Large intestine (tissue), 12 donors: Measurements from ENCODE around the gene KCNQ5. TPM values are rescaled to one million over a fixed set of nuclear protein-coding genes. Genes with fewer than 3 reads are reported as not detected.
"Not testable (repeated sequence)": the region's sequence is repeated elsewhere in the genome, so short reads cannot be mapped to it uniquely, and the experiment has no call there.

Experiments used
- DNase-seq, 2 donors: peaks; one replicate each; pipeline versions ENCODE4 v3.0.0 to v3.0.0-alpha.2; 2013
- H3K27ac ChIP-seq: one replicate; pipeline ENCODE4 v1.5.1; 2013; ENCODE audit warnings: low read length
- H3K27me3 ChIP-seq: 2 replicates; pipeline ENCODE4 v1.6.1; 2013; ENCODE audit warnings: low read length; ENCODE audit not compliant: control insufficient read depth, insufficient read depth
- H3K36me3 ChIP-seq: 2 replicates; pipeline ENCODE4 v1.6.1; 2013; ENCODE audit warnings: low read length; ENCODE audit not compliant: control insufficient read depth, insufficient read depth
- H3K4me1 ChIP-seq: one replicate; pipeline ENCODE4 v1.6.1; 2013; ENCODE audit warnings: low read length; ENCODE audit not compliant: control insufficient read depth, insufficient read depth
- H3K4me3 ChIP-seq: one replicate; pipeline ENCODE4 v1.5.1; 2013; ENCODE audit warnings: low read length
- H3K9me3 ChIP-seq: one replicate; pipeline ENCODE4 v1.6.1; 2013; ENCODE audit warnings: mild to moderate bottlenecking, low read depth, low read length, moderate library complexity; ENCODE audit not compliant: control insufficient read depth
- WGBS: methylation state at CpG from one replicate; pipeline ENCODE4 v1.1.5; 2013; ENCODE audit warnings: low lambda C conversion rate; ENCODE audit not compliant: insufficient coverage; 5-methylcytosine and 5-hydroxymethylcytosine counted together
- long read RNA-seq, 11 donors: transcript quantifications; one replicate each; lab custom pipeline, GENCODE V29; 2026
- polyA plus RNA-seq: library from polyadenylated mRNA; unstranded; fragments of 120-200 nt; gene quantifications from one replicate; pipeline ENCODE4 v1.2.1, GENCODE V29; 2013

The KCNQ5 gene
- 3.4 TPM for polyA plus RNA-seq
- long read RNA-seq, donor 1, result 0 reads
- long read RNA-seq, donor 2, partial matches to known transcripts, result 0 of 1 reads
- long read RNA-seq, donor 2, other reads (novel, unspliced or antisense), result 0 of 1 reads
- long read RNA-seq, donor 3, result 0 reads
- long read RNA-seq, donor 4, result 0 reads
- long read RNA-seq, donor 5, result 0 reads
- long read RNA-seq, donor 6, result 0 reads
- long read RNA-seq, donor 7, result 0 reads
- long read RNA-seq, donor 8, result 0 reads
- long read RNA-seq, donor 9, result 0 reads
- long read RNA-seq, donor 10, result 0 reads
- long read RNA-seq, donor 11, result 0 reads

GRCh38 chr6:72621291-72622093 is at the start of gene KCNQ5:
Gene KCNQ5 (plus strand): TSS chr6:72622064.
- Histone ChIP-seq H3K36me3 (no peaks in the 10 kb centered on the region), H3K9me3 (peaks cover 5% of the 10 kb centered on the region), H3K4me1 (peaks cover 6% of the 10 kb centered on the region), H3K27me3 (peaks cover 47% of the 10 kb centered on the region), H3K27ac (peak within 1 kb of the TSS; percentile 26), H3K4me3 (peak within 1 kb of the TSS; percentile 39)
- WGBS, result no CpG with 5 or more reads among the region's 58 CpGs
- DNase-seq, result peak in 1 of 2 donors; percentile 18

DNA sequence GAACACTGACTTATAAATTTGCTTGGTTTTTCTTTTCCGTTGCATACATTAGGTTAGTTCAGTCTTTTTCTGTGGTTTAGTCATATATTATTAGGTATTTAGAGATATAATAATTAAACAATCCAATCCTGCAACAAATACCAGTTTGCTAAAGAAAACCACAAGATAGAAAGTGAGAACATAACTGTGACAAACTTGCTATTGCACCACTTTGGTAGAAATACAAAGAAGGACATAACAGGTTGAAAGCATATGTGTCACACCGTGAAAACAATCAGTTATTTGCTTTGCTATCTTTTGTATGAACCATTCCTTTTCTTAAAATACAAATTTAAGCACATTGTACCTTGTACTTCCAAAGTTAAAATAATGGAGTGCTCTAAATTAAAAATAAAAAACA is 42.0 kb upstream of the KCNQ5 start:
- H3K9me3 ChIP-seq, result no peaks in the 10 kb centered on the region
- H3K27ac ChIP-seq, result no peak overlapping the region
- H3K27me3 ChIP-seq, result no peaks in the 10 kb centered on the region
- no peaks in the 10 kb centered on the region for H3K4me1 ChIP-seq
- no peak overlapping the region for H3K4me3 ChIP-seq
- H3K36me3 ChIP-seq, result no peaks in the 10 kb centered on the region
- 90% methylated on average over 2 of the region's 2 CpGs for WGBS
- DNase-seq, result no peak

DNA sequence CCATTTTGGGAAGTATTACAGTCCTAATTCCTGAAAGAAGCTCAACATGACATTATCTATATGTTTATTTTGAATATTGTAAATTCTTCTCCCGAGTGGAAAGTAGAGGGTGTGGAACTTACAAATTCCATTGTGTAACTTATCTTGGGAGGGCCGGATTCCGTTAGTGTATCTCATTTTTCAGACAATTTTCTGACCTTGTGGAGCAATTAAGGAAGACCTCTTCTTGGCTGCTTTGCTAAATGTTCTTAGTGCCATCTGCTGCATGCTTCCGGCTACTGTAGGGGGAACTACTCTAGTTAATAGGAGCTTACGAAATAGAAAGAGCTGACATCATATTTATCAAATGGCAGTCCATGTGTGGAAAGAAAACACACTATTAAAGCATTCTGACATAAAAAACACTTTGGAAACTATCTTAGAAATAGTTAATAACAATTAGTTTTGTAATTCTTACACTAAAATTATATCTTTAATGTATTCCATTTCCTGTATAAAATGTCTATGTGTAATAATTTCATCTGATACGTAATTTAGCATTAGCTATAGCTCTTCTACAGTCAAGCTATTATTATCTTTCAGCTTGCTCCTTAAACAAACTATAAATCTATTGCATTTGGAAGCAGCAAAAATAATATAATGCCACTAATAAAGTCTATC is 41.5 kb upstream of the KCNQ5 start:
- no CpG with 5 or more reads among the region's 6 CpGs for WGBS
- H3K9me3 ChIP-seq, result no peaks in the 10 kb centered on the region
- H3K4me1 ChIP-seq, result no peaks in the 10 kb centered on the region
- H3K36me3 ChIP-seq, result no peaks in the 10 kb centered on the region
- H3K4me3 ChIP-seq, result no peak overlapping the region
- no peaks in the 10 kb centered on the region for H3K27me3 ChIP-seq
- peak; percentile 3 to 4 for DNase-seq
- no peak overlapping the region for H3K27ac ChIP-seq

DNA sequence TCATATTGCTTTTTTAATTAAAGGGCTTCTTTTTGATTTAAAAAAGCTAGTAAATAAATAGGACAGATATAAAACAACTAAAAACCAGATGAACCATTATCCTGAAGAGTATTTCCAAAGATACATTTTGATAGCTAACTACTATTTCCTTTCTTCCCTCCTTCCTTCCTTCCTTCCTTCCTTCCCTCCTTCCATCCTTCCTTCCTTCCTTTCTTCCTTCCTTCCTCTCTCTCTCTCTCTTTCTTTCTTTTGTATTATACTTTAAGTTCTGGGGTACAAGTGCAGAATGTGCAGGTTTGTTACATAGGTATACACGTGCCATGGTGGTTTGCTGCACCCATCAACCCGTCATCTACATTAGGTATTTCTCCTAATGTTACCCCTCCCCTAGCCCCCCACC is 40.9 kb upstream of the KCNQ5 start:
- not testable (repeated sequence) for H3K27ac ChIP-seq, H3K4me3 ChIP-seq, DNase-seq, H3K4me1 ChIP-seq, H3K9me3 ChIP-seq, H3K27me3 ChIP-seq, H3K36me3 ChIP-seq
- WGBS, result no CpG with 5 or more reads among the region's 2 CpGs

DNA sequence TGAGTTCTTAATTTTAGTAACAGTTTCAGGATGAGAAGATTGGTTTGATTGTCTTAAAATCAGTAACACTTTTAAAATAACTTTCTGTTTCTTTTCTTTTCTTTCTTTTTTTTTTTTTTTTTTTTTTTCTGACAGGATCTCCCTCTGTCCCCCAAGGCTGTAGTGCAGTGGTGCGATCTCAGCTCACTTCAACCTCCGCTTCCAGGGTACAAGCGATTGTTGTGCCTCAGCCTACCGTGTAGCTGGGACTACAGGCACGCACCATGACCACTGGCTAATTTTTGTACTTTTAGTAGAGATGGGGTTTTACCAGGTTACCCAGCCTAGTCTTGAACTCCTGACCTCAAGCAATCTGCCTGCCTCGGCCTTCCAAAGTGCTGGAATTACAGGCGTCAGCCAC is 33.7 kb upstream of the KCNQ5 start:
- no peak overlapping the region for H3K27ac ChIP-seq
- no peaks in the 10 kb centered on the region for H3K9me3 ChIP-seq
- no peaks in the 10 kb centered on the region for H3K36me3 ChIP-seq
- no CpG with 5 or more reads among the region's 7 CpGs for WGBS
- H3K4me1 ChIP-seq, result no peaks in the 10 kb centered on the region
- no peak for DNase-seq
- H3K4me3 ChIP-seq, result no peak overlapping the region
- H3K27me3 ChIP-seq, result no peaks in the 10 kb centered on the region

- Histone ChIP-seq H3K27ac (no peak overlapping the region), H3K4me3 (no peak overlapping the region), H3K9me3 (no peaks in the 10 kb centered on the region), H3K4me1 (no peaks in the 10 kb centered on the region), H3K36me3 (no peaks in the 10 kb centered on the region), H3K27me3 (no peaks in the 10 kb centered on the region)
- WGBS, result 58% methylated on average over 1 of the region's 1 CpG
- DNase-seq, result no peak
Measured at GRCh38 chr6:72589096-72589495, 32.8 kb upstream of the KCNQ5 start.

- no peak for DNase-seq
- Histone ChIP-seq H3K27me3 (no peaks in the 10 kb centered on the region), H3K36me3 (no peaks in the 10 kb centered on the region), H3K4me1 (no peaks in the 10 kb centered on the region), H3K4me3 (no peak overlapping the region), H3K27ac (no peak overlapping the region), H3K9me3 (no peaks in the 10 kb centered on the region)
- 100% methylated on average over 1 of the region's 3 CpGs for WGBS
Measured at GRCh38 chr6:72595812-72596211, 26.1 kb upstream of the KCNQ5 start.

DNA sequence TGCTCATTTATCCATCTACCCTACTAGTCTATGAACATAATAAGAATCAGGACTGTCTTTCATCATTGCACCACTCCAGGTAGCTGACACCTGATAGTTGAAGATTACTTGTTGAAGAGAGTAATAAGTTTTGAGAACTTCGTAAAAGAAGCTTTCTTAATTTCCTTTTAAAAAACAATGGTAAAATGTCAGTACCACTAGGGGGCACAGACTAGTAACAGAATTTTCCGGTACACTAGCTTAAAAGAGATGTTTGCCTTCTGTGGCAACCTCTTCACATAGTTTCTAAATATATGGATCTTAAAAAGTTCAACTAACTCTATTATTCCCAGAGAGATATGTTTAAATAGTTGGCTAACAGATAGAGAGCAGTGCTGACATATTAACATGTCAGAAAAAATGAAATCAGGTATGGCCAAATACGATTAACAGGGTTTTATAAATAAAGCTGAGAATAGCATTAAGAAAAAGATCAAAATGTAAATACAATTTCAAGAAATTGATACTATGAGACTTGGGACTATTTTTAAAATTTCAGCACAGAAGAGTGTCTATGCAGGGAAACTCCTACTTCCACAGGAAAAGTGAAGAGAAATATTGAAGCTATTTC is 5.4 kb upstream of the KCNQ5 start:
- Histone ChIP-seq H3K36me3 (no peaks in the 10 kb centered on the region), H3K27ac (no peak overlapping the region), H3K4me3 (no peak overlapping the region), H3K9me3 (peaks cover 2% of the 10 kb centered on the region), H3K4me1 (no peaks in the 10 kb centered on the region), H3K27me3 (peaks cover 24% of the 10 kb centered on the region)
- 86% methylated on average over 1 of the region's 3 CpGs for WGBS
- no peak for DNase-seq

DNA sequence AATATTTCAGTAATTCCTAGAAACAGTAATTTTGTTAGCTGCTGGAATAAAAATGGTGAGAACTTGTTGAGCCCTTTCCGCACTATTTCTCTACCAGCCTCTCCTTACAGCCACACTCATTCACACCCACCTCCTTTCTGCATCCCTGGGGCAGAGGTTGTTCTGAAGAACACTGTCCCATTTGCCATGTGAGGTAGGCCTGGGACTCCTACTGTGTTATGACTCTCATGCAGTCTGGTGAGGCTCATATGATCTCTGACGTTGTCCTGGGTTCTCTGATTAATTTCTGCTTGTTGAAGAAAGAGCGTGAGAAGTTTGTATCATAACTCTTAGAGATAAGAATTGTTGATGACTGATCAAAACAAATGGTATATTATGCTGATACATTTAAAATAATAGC is 4.1 kb upstream of the KCNQ5 start:
- Histone ChIP-seq H3K27me3 (peaks cover 34% of the 10 kb centered on the region), H3K4me3 (no peak overlapping the region), H3K36me3 (no peaks in the 10 kb centered on the region), H3K9me3 (peaks cover 5% of the 10 kb centered on the region), H3K4me1 (peaks cover 2% of the 10 kb centered on the region), H3K27ac (no peak overlapping the region)
- DNase-seq, result no peak
- no CpG with 5 or more reads among the region's 3 CpGs for WGBS
